Liver (tissue), 9 donors: ENCODE data around the gene SYPL1. TPM values are rescaled to one million over a fixed set of nuclear protein-coding genes. Genes with fewer than 3 reads are reported as not detected.
A peak's percentile ranks its signal among the peaks of the same experiment; 100 is the strongest.

ENCODE experiments used
- DNase-seq: peaks from one replicate; pipeline ENCODE4 v3.0.0-alpha.2; 2017; ENCODE audit warnings: low spot score
- H3K27ac ChIP-seq, 2 donors: one replicate each; pipeline ENCODE4 v1.7.0; 2013; ENCODE audit warnings: inconsistent platforms in 2 of 2, low read length in 2 of 2, control low read depth in 1 of 2, low read depth in 1 of 2, mild to moderate bottlenecking in 1 of 2
- H3K27me3 ChIP-seq, 4 donors: one replicate each; pipeline versions ENCODE4 v1.6.1 to v1.7.0; 2013; ENCODE audit warnings: low read length in 3 of 4, inconsistent platforms in 1 of 4, mild to moderate bottlenecking in 1 of 4, moderate library complexity in 1 of 4; ENCODE audit not compliant: control insufficient read depth in 4 of 4, insufficient read depth in 4 of 4
- H3K36me3 ChIP-seq, 4 donors: one replicate each; pipeline versions ENCODE4 v1.6.1 to v1.7.0; 2013; ENCODE audit warnings: low read length in 3 of 4, mild to moderate bottlenecking in 3 of 4, low read depth in 1 of 4, moderate library complexity in 1 of 4; ENCODE audit not compliant: control insufficient read depth in 4 of 4, insufficient read depth in 3 of 4
- H3K4me1 ChIP-seq, 4 donors: one replicate each; pipeline versions ENCODE4 v1.6.1 to v1.7.0; 2013; ENCODE audit warnings: low read length in 3 of 4, mild to moderate bottlenecking in 3 of 4, moderate library complexity in 1 of 4; ENCODE audit not compliant: control insufficient read depth in 4 of 4, insufficient read depth in 4 of 4
- H3K4me3 ChIP-seq, 3 donors: one replicate each; pipeline versions ENCODE4 v1.6.1 to v1.7.0; 2013; ENCODE audit warnings: low read length in 3 of 3, control low read depth in 1 of 3, low read depth in 1 of 3, mild to moderate bottlenecking in 1 of 3
- H3K9ac ChIP-seq, 2 donors: one replicate each; pipeline ENCODE4 v1.7.0; 2013; ENCODE audit warnings: low read length in 2 of 2, mild to moderate bottlenecking in 2 of 2, moderate library complexity in 2 of 2, control low read depth in 1 of 2, low read depth in 1 of 2
- H3K9me3 ChIP-seq, 4 donors: one replicate each; pipeline versions ENCODE4 v1.6.1 to v1.7.0; 2013; ENCODE audit warnings: low read length in 3 of 4; ENCODE audit not compliant: control insufficient read depth in 4 of 4
- EGR1 ChIP-seq, 2 donors: IDR thresholded peaks; 2 replicates each; pipeline ENCODE4 v1.6.1; 2016 to 2018; ENCODE audit warnings: antibody characterized with exemption in 2 of 2, low read depth in 2 of 2
- FOXA1 ChIP-seq: IDR thresholded peaks from 2 replicates; pipeline ENCODE4 v1.6.1; 2016; ENCODE audit warnings: antibody characterized with exemption
- FOXA2 ChIP-seq: IDR thresholded peaks from 2 replicates; pipeline ENCODE4 v1.6.1; 2016; ENCODE audit warnings: antibody characterized with exemption
- GABPA ChIP-seq, 2 donors: IDR thresholded peaks in 1 of 2; conservative IDR thresholded peaks in 1 of 2; 2 replicates each; pipeline ENCODE4 v1.6.1; 2016; ENCODE audit warnings: antibody characterized with exemption in 2 of 2, mild to moderate bottlenecking in 1 of 2, moderate library complexity in 1 of 2
- JUND ChIP-seq, 2 donors: IDR thresholded peaks; 2 replicates each; pipeline ENCODE4 v1.6.1; 2016; ENCODE audit warnings: antibody characterized with exemption in 2 of 2
- NR2F2 ChIP-seq: IDR thresholded peaks from 2 replicates; pipeline ENCODE4 v1.6.1; 2016; ENCODE audit warnings: antibody characterized with exemption
- RAD21 ChIP-seq, 2 donors: IDR thresholded peaks; 2 replicates each; pipeline ENCODE4 v1.6.1; 2016; ENCODE audit warnings: antibody characterized with exemption in 2 of 2, mild to moderate bottlenecking in 2 of 2
- RXRA ChIP-seq, 2 donors: IDR thresholded peaks; 2 replicates each; pipeline ENCODE4 v1.6.1; 2017 to 2018; ENCODE audit warnings: antibody characterized with exemption in 2 of 2, mild to moderate bottlenecking in 1 of 2
- TAF1 ChIP-seq: conservative IDR thresholded peaks from 2 replicates; pipeline ENCODE4 v1.6.1; 2016; ENCODE audit warnings: antibody characterized with exemption, mild to moderate bottlenecking
- YY1 ChIP-seq: IDR thresholded peaks from 2 replicates; pipeline ENCODE4 v1.6.1; 2016; ENCODE audit warnings: antibody characterized with exemption, mild to moderate bottlenecking
- WGBS: extraction: QIAGEN DNeasy Blood & Tissue Kit; methylation state at CpG from one replicate; pipeline ENCODE4 v1.1.7; 2013; 5-methylcytosine and 5-hydroxymethylcytosine counted together
- polyA plus RNA-seq, 2 donors: library from polyadenylated mRNA; stranded (reverse) in 1 of 2; unstranded in 1 of 2; fragments of 200-250 nt in 1 of 2; fragments of >200 nt in 1 of 2; fragmentation: Nextera tagmentation in 1 of 2; extraction: Ambion mirVana in 1 of 2; gene quantifications; one replicate each; pipeline versions ENCODE4 v1.2.1 to v1.2.3, GENCODE V29; 2013 to 2015
- total RNA-seq, 2 donors: library from RNA; depleted of rRNA; stranded (reverse); fragments of >200 nt; gene quantifications; one replicate each; pipeline ENCODE4 v1.2.3, GENCODE V29; 2014
- TF ChIP-seq, protein P1 (sequence below): fragments of 150-350 bp; IDR thresholded peaks from 2 replicates; pipeline ENCODE4 v1.5.1; 2017; ENCODE audit warnings: improper control_type of control experiment, low read depth, low read length; ENCODE audit not compliant: missing input control
- TF ChIP-seq, protein P2 (sequence below): IDR thresholded peaks from 2 replicates; pipeline ENCODE4 v1.6.1; 2016; ENCODE audit warnings: antibody characterized with exemption
- TF ChIP-seq, protein P3 (sequence below): IDR thresholded peaks from 2 replicates; pipeline ENCODE4 v1.6.1; 2016; ENCODE audit warnings: antibody characterized with exemption, mild to moderate bottlenecking
- TF ChIP-seq, protein P4 (sequence below): IDR thresholded peaks from 2 replicates; pipeline ENCODE4 v1.6.1; 2016; ENCODE audit warnings: antibody characterized with exemption
- donor health status: healthy.
- donor health status: healthy.
- donor health status: healthy.
- donor health status: healthy.
- donor health status: healthy.

SYPL1 gene
- total and polyA plus RNA-seq, 4 donors: 25.5 to 41.2 (median 28.8) TPM

DNA sequence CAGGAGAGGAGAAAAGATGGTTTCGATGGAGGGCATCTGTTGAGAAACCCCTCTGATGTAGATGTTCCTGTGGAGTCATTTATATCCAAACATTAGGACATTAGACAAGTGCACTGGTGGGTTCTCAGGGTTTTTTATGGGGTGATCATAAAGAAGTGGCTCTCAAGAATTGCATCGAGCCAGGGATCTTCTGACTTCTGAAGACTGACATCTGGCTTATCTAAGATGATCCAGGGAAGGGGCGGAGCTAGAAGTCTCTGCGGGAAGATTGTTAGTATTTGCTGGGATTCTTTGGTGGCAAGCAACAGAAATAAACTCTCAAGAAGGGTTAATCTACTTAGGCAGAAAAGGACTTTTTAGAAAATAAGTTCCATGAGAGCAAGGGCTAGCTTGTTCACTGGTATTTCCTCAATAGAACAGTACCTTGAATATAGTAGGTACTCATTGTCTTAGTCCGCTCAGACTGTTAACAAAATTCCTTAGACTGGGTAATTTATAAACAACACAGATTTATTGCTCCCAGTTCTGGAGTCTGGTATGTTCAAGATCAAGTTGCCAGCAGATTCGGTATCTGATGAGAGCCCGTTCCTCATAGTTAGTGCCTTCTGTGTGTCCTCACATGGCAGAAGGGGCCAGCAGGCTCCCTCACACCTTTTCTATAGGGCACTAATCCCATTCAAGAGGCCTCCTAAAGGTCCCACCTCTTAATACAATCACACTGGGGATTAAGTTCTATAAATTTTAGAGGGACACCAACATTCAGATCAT, 28.5 kb upstream of the SYPL1 start:
- no peak overlapping the region for H3K9ac ChIP-seq
- no peak for DNase-seq

DNA sequence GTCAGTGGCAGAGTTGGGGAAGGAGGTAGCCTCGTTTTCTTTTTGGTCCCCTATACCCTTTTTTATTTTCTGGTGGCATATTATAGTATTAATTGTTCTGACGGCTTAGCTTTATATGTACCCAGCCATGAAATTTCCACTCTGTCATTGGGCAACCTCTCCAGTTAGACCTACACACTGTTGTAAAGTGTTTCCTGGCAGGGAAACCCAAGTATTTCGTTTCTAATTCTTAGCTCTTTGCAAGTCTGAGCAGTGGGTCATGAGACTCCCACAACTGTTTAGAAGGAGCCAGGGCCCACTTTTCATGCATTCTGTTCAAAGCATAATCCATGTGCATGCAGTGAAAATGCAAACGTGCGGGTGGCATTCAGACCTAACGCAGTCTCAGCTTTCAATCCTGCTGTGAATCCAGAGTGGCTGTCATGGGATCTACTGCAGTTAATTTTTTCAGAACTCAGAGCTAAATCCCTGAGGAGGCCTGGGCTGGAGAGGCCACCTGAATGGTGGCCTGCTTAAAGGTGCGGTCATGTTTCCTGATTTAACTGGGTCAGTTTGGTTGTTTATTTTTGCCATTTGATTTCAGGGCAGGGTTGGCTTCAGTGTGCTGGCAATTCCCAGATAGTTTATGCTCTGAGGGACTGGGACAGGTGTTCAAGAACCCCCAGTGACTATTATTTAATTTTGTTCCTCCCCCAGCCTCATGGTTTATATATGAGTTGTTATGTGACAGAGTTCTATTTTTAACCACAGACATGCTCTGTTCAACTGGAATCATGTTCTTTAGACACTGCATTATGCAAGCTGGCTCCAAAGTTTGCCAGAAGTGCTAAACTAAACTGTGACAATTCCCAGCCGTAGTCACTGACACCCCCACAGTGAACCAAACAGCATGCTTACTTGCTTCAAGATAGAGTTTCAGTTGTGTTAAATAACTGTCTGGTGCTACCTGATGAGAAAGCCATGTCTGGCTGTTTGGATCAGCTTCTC, 27.4 kb upstream of the SYPL1 start:
- peak overlapping the region; percentile 33 to 65 for H3K27ac ChIP-seq
- DNase-seq: no peak
- TF ChIP-seq FOXA1 (no peak), GABPA (IDR thresholded peaks at IDR 0.05 in 1 of 2, conservative IDR thresholded peaks at IDR 0.05 in 1 of 2) (no peak), JUND (IDR thresholded peaks at IDR 0.05) (no peak), FOXA2 (no peak), EGR1 (IDR thresholded peaks at IDR 0.05; ENCODE audit: low read depth in 2 of 2) (no peak), YY1 (no peak), NR2F2 (no peak), TAF1 (no peak)
- TF ChIP-seq, protein P1, sequence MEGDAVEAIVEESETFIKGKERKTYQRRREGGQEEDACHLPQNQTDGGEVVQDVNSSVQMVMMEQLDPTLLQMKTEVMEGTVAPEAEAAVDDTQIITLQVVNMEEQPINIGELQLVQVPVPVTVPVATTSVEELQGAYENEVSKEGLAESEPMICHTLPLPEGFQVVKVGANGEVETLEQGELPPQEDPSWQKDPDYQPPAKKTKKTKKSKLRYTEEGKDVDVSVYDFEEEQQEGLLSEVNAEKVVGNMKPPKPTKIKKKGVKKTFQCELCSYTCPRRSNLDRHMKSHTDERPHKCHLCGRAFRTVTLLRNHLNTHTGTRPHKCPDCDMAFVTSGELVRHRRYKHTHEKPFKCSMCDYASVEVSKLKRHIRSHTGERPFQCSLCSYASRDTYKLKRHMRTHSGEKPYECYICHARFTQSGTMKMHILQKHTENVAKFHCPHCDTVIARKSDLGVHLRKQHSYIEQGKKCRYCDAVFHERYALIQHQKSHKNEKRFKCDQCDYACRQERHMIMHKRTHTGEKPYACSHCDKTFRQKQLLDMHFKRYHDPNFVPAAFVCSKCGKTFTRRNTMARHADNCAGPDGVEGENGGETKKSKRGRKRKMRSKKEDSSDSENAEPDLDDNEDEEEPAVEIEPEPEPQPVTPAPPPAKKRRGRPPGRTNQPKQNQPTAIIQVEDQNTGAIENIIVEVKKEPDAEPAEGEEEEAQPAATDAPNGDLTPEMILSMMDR: no peak
- TF ChIP-seq, protein P2, sequence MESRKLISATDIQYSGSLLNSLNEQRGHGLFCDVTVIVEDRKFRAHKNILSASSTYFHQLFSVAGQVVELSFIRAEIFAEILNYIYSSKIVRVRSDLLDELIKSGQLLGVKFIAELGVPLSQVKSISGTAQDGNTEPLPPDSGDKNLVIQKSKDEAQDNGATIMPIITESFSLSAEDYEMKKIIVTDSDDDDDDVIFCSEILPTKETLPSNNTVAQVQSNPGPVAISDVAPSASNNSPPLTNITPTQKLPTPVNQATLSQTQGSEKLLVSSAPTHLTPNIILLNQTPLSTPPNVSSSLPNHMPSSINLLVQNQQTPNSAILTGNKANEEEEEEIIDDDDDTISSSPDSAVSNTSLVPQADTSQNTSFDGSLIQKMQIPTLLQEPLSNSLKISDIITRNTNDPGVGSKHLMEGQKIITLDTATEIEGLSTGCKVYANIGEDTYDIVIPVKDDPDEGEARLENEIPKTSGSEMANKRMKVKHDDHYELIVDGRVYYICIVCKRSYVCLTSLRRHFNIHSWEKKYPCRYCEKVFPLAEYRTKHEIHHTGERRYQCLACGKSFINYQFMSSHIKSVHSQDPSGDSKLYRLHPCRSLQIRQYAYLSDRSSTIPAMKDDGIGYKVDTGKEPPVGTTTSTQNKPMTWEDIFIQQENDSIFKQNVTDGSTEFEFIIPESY: no peak

More for the DNA sequence above, 28.5 kb upstream of the SYPL1 start:
- no peaks in the 10 kb centered on the region for H3K9me3 ChIP-seq
- H3K36me3 ChIP-seq: no peaks in the 10 kb centered on the region
- 91% methylated on average over 7 of the region's 7 CpGs for WGBS
- peaks cover 0 to 10% (median 0%) of the 10 kb centered on the region in 4 donors for H3K4me1 ChIP-seq
- H3K27ac ChIP-seq: peak overlapping the region; percentile 33 to 65
- TF ChIP-seq RXRA (IDR thresholded peaks at IDR 0.05): no peak
- TF ChIP-seq, protein P2: no peak
- TF ChIP-seq, protein P3, sequence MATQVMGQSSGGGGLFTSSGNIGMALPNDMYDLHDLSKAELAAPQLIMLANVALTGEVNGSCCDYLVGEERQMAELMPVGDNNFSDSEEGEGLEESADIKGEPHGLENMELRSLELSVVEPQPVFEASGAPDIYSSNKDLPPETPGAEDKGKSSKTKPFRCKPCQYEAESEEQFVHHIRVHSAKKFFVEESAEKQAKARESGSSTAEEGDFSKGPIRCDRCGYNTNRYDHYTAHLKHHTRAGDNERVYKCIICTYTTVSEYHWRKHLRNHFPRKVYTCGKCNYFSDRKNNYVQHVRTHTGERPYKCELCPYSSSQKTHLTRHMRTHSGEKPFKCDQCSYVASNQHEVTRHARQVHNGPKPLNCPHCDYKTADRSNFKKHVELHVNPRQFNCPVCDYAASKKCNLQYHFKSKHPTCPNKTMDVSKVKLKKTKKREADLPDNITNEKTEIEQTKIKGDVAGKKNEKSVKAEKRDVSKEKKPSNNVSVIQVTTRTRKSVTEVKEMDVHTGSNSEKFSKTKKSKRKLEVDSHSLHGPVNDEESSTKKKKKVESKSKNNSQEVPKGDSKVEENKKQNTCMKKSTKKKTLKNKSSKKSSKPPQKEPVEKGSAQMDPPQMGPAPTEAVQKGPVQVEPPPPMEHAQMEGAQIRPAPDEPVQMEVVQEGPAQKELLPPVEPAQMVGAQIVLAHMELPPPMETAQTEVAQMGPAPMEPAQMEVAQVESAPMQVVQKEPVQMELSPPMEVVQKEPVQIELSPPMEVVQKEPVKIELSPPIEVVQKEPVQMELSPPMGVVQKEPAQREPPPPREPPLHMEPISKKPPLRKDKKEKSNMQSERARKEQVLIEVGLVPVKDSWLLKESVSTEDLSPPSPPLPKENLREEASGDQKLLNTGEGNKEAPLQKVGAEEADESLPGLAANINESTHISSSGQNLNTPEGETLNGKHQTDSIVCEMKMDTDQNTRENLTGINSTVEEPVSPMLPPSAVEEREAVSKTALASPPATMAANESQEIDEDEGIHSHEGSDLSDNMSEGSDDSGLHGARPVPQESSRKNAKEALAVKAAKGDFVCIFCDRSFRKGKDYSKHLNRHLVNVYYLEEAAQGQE: no peak
- TF ChIP-seq, protein P4, sequence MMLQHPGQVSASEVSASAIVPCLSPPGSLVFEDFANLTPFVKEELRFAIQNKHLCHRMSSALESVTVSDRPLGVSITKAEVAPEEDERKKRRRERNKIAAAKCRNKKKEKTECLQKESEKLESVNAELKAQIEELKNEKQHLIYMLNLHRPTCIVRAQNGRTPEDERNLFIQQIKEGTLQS: no peak
- no peak for TF ChIP-seq RAD21 (IDR thresholded peaks at IDR 0.05)
- TF ChIP-seq FOXA1: no peak
- H3K4me3 ChIP-seq: no peak overlapping the region
- H3K27me3 ChIP-seq: no peaks in the 10 kb centered on the region

More for the DNA sequence above, 27.4 kb upstream of the SYPL1 start:
- no peak overlapping the region for H3K9ac ChIP-seq
- H3K4me3 ChIP-seq: no peak overlapping the region
- H3K4me1 ChIP-seq: peaks cover 0 to 10% (median 0%) of the 10 kb centered on the region in 4 donors
- H3K36me3 ChIP-seq: no peaks in the 10 kb centered on the region
- H3K27me3 ChIP-seq: no peaks in the 10 kb centered on the region
- no peaks in the 10 kb centered on the region for H3K9me3 ChIP-seq
- WGBS: 74% methylated on average over 8 of the region's 8 CpGs
